Measurements from ENCODE around the gene PSMB11.
A peak's percentile ranks its signal among the peaks of the same experiment; 100 is the strongest.

The PSMB11 gene

GRCh38 chr14:23043145-23043544, 1.1 kb downstream of the PSMB11 start:
- no peak for DNase-seq (ENCODE audit: low read depth, low spot score)

GRCh38 chr14:23043754-23044153, 1.7 kb downstream of the PSMB11 start:
- DNase-seq (ENCODE audit: low read depth, low spot score): no peak

GRCh38 chr14:23044840-23045239, 2.8 kb downstream of the PSMB11 start:
- DNase-seq (ENCODE audit: low read depth, low spot score): no peak

- DNase-seq (ENCODE audit: low read depth, low spot score): no peak
Observed at GRCh38 chr14:23045419-23046357, 3.7 kb downstream of the PSMB11 start.

GRCh38 chr14:23047034-23047634, 5.1 kb downstream of the PSMB11 start:
- no peak for DNase-seq (ENCODE audit: low read depth, low spot score)

GRCh38 chr14:23047751-23048693, 6.0 kb downstream of the PSMB11 start:
- DNase-seq (ENCODE audit: low read depth, low spot score): no peak

GRCh38 chr14:23049011-23049410, 7.0 kb downstream of the PSMB11 start:
- DNase-seq (ENCODE audit: low read depth, low spot score): no peak

- DNase-seq (ENCODE audit: low read depth, low spot score): no peak
Observed at GRCh38 chr14:23051141-23052057, 9.4 kb downstream of the PSMB11 start.

- DNase-seq (ENCODE audit: low read depth, low spot score): no peak
Observed at GRCh38 chr14:23052182-23052623, 10.2 kb downstream of the PSMB11 start.

GRCh38 chr14:23052671-23053070, 10.7 kb downstream of the PSMB11 start:
- no peak for DNase-seq (ENCODE audit: low read depth, low spot score)

- DNase-seq (ENCODE audit: low read depth, low spot score): no peak
Observed at GRCh38 chr14:23053426-23053825, 11.4 kb downstream of the PSMB11 start.

- DNase-seq (ENCODE audit: low read depth, low spot score): no peak
Observed at GRCh38 chr14:23054000-23054811, 12.2 kb downstream of the PSMB11 start.

- no peak for DNase-seq (ENCODE audit: low read depth, low spot score)
Observed at GRCh38 chr14:23055147-23055550, 13.1 kb downstream of the PSMB11 start.

GRCh38 chr14:23055621-23056144, 13.7 kb downstream of the PSMB11 start:
- DNase-seq (ENCODE audit: low read depth, low spot score): no peak

- no peak for DNase-seq (ENCODE audit: low read depth, low spot score)
Observed at GRCh38 chr14:23056145-23056955, 14.3 kb downstream of the PSMB11 start.

GRCh38 chr14:23056956-23057756, 15.1 kb downstream of the PSMB11 start, which contains the start of gene CDH24:
Gene CDH24 (minus strand): TSS chr14:23057520. CDS start chr14:23055733, 1,787 bp downstream.
- no peak for DNase-seq (ENCODE audit: low read depth, low spot score)

GRCh38 chr14:23057757-23058653, 16.0 kb downstream of the PSMB11 start:
- DNase-seq (ENCODE audit: low read depth, low spot score): peak; percentile 63
